ENCODE results near the gene ZP1. TPM values are rescaled to one million over a fixed set of nuclear protein-coding genes. Genes with fewer than 3 reads are reported as not detected.

ZP1 gene
- total and polyA plus RNA-seq, 4 donors = not detected

GRCh38 chr11:60844045-60844869, 23.1 kb upstream of the ZP1 start:
- no peak for DNase-seq (ENCODE audit: low spot score)
- TF ChIP-seq HNF4G (IDR thresholded peaks at IDR 0.05) (no peak), CTCF (IDR thresholded peaks at IDR 0.05; ENCODE audit: low read depth, low read length, missing input control) (no peak), JUND (IDR thresholded peaks at IDR 0.05) (no peak), MAX (IDR thresholded peaks at IDR 0.05) (no peak), TAF1 (conservative IDR thresholded peaks at IDR 0.05) (no peak), ZBTB33 (IDR thresholded peaks at IDR 0.05) (no peak), REST (IDR thresholded peaks at IDR 0.05) (no peak), SP1 (IDR thresholded peaks at IDR 0.05) (no peak), RXRA (IDR thresholded peaks at IDR 0.05) (no peak), HNF4A (conservative IDR thresholded peaks at IDR 0.05) (no peak), NR2F2 (IDR thresholded peaks at IDR 0.05) (no peak), RAD21 (IDR thresholded peaks at IDR 0.05) (no peak), FOXA1 (IDR thresholded peaks at IDR 0.05) (no peak), FOXA2 (IDR thresholded peaks at IDR 0.05) (no peak), ATF3 (IDR thresholded peaks at IDR 0.05) (no peak), EGR1 (IDR thresholded peaks at IDR 0.05; ENCODE audit: low read depth in 2 of 2) (no peak), GABPA (IDR thresholded peaks at IDR 0.05 in 1 of 2, conservative IDR thresholded peaks at IDR 0.05 in 1 of 2) (no peak)
- Histone ChIP-seq H3K4me3 (ENCODE audit: low read depth in 1 of 3, low read length in 3 of 3) (no peak overlapping the region), H3K36me3 (ENCODE audit: control insufficient read depth in 4 of 4, insufficient read depth in 3 of 4, low read depth in 1 of 4, low read length in 3 of 4) (peaks cover 0 to 18% (median 0%) of the 10 kb centered on the region in 4 donors), H3K9ac (ENCODE audit: low read depth in 1 of 2, low read length in 2 of 2) (no peak overlapping the region), H3K27ac (ENCODE audit: low read depth in 1 of 2, low read length in 2 of 2) (no peak overlapping the region), H3K27me3 (ENCODE audit: control insufficient read depth in 4 of 4, insufficient read depth in 4 of 4, low read length in 3 of 4) (no peaks in the 10 kb centered on the region), H3K4me1 (ENCODE audit: control insufficient read depth in 4 of 4, insufficient read depth in 4 of 4, low read length in 3 of 4) (peaks cover 4 to 28% (median 19%) of the 10 kb centered on the region in 4 donors), H3K9me3 (ENCODE audit: control insufficient read depth in 4 of 4, low read length in 3 of 4) (no peaks in the 10 kb centered on the region)
- WGBS = 76% methylated on average over 10 of the region's 10 CpGs

Measured in liver (tissue), 9 donors.